ENCODE measurements around the gene LINGO1.

DNA sequence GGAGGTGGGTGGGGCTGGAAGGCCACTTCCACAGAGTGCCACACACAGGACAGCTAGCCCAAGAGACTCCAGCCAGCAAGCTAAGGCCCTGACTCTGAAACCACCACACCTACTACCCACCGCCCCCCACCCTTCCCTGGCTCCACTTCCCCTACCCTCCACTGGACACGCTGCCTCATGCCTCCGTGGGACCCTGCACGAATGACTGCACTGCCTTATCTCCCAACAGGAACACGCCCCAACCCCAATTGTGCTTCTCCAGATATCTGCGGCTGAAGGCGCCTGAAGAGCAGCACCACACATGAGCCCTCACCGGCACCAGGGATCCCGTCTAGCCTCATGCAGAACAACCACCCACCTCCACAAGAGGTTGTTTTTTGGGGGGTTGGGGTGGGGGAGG, 2.7 kb downstream of the LINGO1 start:
- TF ChIP-seq EP300 (IDR thresholded peaks at IDR 0.05) (no peak), SMC3 (IDR thresholded peaks at IDR 0.05) (no peak), POLR2A (IDR thresholded peaks at IDR 0.05; ENCODE audit: low read length) (no peak), CTCF (IDR thresholded peaks at IDR 0.05) (no peak), FOSL2 (IDR thresholded peaks at IDR 0.05) (no peak), FOSL2 (CRISPR knock-in tag; IDR thresholded peaks at IDR 0.05) (no peak), POLR2AphosphoS2 (conservative IDR thresholded peaks at IDR 0.05; ENCODE audit: low read length) (no peak), MYC (IDR thresholded peaks at IDR 0.05; ENCODE audit: borderline replicate concordance, low read length) (no peak), RCOR1 (IDR thresholded peaks at IDR 0.05; ENCODE audit: low read depth, low read length) (no peak), RFX5 (IDR thresholded peaks at IDR 0.05) (no peak), CBX2 (IDR thresholded peaks at IDR 0.05; ENCODE audit: borderline replicate concordance, low read depth) (no peak)
- TF ChIP-seq, protein P1, sequence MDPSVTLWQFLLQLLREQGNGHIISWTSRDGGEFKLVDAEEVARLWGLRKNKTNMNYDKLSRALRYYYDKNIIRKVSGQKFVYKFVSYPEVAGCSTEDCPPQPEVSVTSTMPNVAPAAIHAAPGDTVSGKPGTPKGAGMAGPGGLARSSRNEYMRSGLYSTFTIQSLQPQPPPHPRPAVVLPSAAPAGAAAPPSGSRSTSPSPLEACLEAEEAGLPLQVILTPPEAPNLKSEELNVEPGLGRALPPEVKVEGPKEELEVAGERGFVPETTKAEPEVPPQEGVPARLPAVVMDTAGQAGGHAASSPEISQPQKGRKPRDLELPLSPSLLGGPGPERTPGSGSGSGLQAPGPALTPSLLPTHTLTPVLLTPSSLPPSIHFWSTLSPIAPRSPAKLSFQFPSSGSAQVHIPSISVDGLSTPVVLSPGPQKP (IDR thresholded peaks at IDR 0.05; ENCODE audit: low read depth, low read length): no peak
